GM18951 (cell line): ENCODE measurements around the gene SLC6A19.

Source experiments
- POLR2A ChIP-seq: IDR thresholded peaks from 4 replicates; pipeline ENCODE4 v1.6.1; 2011; ENCODE audit warnings: mild to moderate bottlenecking; ENCODE audit not compliant: insufficient read length, insufficient read depth; ENCODE audit errors: extremely low read depth
- in situ Hi-C: fragments of 300-500 bp; cut with MboI; formaldehyde crosslinking; loops from one replicate; pipeline ENCODE4 v1.12.0; 2022; ENCODE audit warnings: low sequenced_read_pairs, mixed read lengths, inconsistent platforms; ENCODE audit not compliant: unreplicated experiment

The SLC6A19 gene

GRCh38 chr5:1251678-1252580 lies 50.5 kb downstream of the SLC6A19 start:
- in situ Hi-C loops, result no loop called here
- no peak for TF ChIP-seq POLR2A

DNA sequence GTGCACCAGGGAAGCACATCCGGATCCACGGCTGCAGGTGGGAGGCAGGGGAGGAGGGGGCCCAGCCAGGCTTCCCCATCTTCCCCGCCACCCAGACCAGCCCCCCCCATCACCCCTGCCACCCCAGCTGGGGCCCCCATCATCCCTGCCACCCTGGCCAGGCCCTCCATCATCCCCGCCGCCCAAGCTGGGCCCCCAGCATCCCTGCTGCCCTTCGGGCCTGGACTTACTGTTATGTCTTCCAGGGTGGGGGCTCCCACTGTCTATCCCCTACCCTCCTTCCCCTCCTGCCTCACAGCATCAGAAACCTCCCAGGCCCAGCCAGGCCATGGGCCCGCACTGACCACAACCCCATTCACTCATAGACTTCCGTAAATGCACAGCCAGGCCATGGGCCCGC lies 51.3 kb downstream of the SLC6A19 start:
- TF ChIP-seq POLR2A, result no peak
- in situ Hi-C loops, result no loop called here

DNA sequence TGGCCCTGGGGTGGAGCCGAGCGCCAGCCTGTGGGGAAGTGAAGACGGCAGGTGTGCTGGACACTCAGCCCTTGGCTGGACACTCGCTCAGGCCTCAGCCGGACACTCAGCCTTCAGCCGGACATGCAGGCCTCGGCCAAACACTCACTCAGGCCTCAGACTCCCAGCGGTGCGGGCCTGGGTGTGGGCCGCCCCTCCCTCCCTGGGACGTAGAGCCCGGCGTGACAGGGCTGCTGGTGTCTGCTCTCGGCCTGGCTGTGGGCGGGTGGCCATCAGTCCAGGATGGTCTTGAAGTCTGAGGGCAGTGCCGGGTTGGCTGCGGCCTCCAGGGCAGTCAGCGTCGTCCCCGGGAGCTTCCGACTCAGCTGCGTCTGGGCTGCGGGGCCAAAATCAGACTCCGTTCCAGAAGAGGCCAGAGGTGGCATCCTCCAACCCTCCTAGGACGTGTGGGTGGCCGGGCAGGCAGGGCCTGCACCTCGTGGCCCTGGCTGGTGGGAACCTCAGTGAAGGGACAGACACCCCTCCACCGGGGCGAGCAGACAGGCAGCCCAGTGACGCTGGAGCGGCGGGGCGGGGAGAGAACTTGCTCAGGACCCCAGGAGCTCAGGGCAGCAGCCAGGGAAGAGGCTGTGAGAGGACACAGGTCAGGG lies 52.2 kb downstream of the SLC6A19 start:
- in situ Hi-C loops, result no loop called here
- no peak for TF ChIP-seq POLR2A

DNA sequence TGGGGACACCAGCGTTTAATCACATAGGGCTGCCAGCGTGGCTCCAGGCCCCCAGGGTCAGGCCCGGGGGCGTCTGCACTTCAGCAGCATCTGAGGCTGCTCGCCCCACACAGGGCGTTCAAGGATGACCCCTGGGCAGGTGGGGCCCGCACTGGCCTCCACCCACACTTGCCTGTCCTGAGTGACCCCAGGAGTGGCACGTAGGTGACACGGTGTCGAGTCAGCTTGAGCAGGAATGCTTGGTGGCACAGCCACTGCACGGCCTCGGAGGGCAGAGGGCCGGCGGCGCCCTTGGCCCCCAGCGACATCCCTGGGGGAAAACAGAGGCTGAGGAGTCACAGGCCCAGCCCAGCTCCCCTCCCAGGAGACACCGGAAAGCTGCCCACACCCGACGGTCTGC lies 52.8 kb downstream of the SLC6A19 start:
- TF ChIP-seq POLR2A, result no peak

DNA sequence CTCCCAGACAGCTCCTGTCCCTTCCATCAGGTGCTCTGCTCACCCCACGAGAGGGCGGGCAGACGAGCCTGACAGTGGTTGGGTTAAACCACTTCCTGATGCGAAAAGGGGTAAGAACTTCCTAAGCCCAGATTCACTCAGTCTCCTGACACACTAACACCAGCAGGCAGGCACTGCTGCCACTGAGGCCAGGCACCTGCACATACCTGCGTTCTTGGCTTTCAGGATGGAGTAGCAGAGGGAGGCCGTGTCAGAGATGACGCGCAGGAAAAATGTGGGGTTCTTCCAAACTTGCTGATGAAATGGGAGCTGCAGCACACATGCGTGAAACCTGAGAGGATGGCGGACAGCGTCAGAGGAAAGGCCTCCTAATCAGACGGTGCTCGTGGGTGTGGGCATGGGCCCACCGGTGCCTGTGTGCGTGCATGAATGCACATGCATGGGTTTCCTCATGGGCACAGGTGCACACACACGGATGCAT lies 53.7 kb downstream of the SLC6A19 start:
- TF ChIP-seq POLR2A, result no peak

More for the DNA sequence above, 52.8 kb downstream of the SLC6A19 start:
- in situ Hi-C loops, result no loop called here

DNA sequence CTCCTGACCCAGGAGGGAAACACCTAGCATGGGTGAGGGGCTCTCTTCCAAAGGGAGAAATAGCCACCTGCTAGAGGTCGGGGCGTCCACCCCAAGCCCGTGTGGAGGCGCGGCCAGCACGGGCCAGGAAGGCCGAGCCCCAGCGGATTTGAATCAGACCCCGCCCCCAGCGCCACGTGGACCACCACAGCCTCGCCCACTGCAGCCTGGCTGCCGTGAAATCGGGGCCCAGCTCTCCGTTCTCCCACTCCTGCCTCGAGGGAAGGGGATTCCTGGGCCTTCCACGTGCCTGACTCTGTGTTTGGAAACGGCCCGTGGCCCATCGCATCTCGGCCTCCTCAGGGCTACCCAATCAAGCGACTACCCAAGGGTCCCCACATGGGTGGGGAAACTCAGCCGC lies 55.4 kb downstream of the SLC6A19 start:
- in situ Hi-C loops, result no loop called here
- no peak for TF ChIP-seq POLR2A

More for the DNA sequence above, 53.7 kb downstream of the SLC6A19 start:
- in situ Hi-C loops, result no loop called here

- no peak for TF ChIP-seq POLR2A
- in situ Hi-C loops, result no loop called here
Measured at GRCh38 chr5:1257363-1257762, 56.0 kb downstream of the SLC6A19 start.

DNA sequence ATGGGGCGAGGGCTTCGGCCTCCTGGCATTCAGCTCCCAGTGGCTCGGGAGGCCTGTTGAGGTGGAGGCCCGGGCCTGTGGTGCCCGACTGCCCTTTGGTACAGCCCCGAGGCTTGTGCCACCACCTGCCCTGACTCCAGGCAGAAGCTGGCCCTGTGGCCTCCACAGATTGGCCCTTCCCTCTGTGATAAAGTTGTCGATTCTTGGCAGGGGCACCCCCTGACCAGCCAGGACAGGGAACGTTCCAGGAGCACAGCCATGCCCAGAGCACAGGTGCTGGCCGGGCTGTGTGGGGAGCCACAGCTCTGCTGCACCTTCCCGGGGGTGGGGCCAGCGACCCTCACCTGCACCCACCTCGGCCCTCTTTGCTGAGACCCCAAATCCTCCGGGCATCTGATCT lies 56.4 kb downstream of the SLC6A19 start:
- in situ Hi-C loops, result no loop called here
- TF ChIP-seq POLR2A, result no peak

GRCh38 chr5:1259806-1260480 lies 58.5 kb downstream of the SLC6A19 start:
- TF ChIP-seq POLR2A, result no peak
- in situ Hi-C loops, result no loop called here

- TF ChIP-seq POLR2A, result no peak
- in situ Hi-C loops, result no loop called here
Measured at GRCh38 chr5:1261643-1262042, 60.2 kb downstream of the SLC6A19 start.

GRCh38 chr5:1262381-1262780 lies 61.0 kb downstream of the SLC6A19 start:
- in situ Hi-C loops, result no loop called here
- TF ChIP-seq POLR2A, result no peak

DNA sequence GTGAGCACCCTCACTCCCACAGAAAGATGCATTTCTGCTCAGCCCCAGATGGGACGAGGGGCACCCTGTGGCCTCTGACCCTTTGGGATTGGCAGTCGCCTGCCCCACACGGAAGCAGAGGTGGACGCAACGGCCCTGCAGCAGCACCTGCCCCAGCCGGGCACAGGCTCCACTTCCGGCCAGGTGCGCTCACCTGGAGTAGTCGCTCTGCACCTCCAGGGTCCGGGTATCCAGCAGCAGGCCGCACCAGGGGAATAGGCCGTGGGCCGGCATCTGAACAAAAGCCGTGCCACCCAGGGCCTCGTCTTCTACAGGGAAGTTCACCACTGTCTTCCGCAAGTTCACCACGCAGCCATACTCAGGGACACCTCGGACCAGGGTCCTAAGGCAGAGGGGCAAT lies 62.8 kb downstream of the SLC6A19 start:
- in situ Hi-C loops, result no loop called here

GRCh38 chr5:1265026-1265425 lies 63.6 kb downstream of the SLC6A19 start:
- no peak for TF ChIP-seq POLR2A

More for the DNA sequence above, 62.8 kb downstream of the SLC6A19 start:
- no peak for TF ChIP-seq POLR2A

More at GRCh38 chr5:1265026-1265425, 63.6 kb downstream of the SLC6A19 start:
- in situ Hi-C loops, result no loop called here
